Stimulated activated CD8-positive, alpha-beta memory T cell treated with anti-CD3 and anti-CD28 coated beads, Interleukin-2, amount 100 ng/mL, for 48 hours (primary cell): ENCODE data around the gene APOBEC3A.
A peak's percentile ranks its signal among the peaks of the same experiment; 100 is the strongest.
"Not testable (repeated sequence)": the region's sequence is repeated elsewhere in the genome, so short reads cannot be mapped to it uniquely, and the experiment has no call there.

Experiments used
- DNase-seq, 2 donors: peaks; one replicate each; pipeline ENCODE4 v3.0.0-alpha.2; 2020; ENCODE audit warnings: low read depth in 2 of 2

Gene APOBEC3A

GRCh38 chr22:38943201-38943600 lies 14.2 kb upstream of the APOBEC3A start:
- no peak for DNase-seq

DNA sequence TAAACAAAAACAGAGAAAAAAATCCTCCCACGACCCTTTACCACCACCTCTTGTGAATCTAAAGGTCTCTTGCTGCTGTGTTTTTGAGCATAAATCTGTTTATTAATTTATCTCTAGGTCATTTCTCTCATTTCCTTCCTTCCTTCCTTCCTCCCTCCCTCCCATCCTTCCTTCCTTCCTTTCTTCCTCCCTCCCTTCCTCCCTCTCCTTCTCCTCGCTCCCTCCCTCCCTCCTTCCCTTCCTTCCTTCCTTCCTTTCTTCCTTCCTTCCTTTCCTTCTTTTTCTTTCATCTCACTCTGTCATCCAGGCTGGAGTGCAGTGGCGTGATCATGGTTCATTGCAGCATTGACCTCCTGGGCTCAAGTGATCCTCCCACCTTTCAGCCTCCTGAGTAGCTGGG lies 13.5 kb upstream of the APOBEC3A start:
- DNase-seq = no peak

GRCh38 chr22:38944653-38945052 lies 12.8 kb upstream of the APOBEC3A start:
- no peak for DNase-seq

- not testable (repeated sequence) for DNase-seq
These were observed 11.6 kb upstream of the APOBEC3A start for GRCh38 chr22:38945706-38946338.

- DNase-seq = no peak
These were observed 10.6 kb upstream of the APOBEC3A start for GRCh38 chr22:38946771-38947170.

GRCh38 chr22:38947321-38948140 lies 9.9 kb upstream of the APOBEC3A start:
- no peak for DNase-seq

- DNase-seq = no peak
These were observed 9.0 kb upstream of the APOBEC3A start for GRCh38 chr22:38948181-38948940.

DNA sequence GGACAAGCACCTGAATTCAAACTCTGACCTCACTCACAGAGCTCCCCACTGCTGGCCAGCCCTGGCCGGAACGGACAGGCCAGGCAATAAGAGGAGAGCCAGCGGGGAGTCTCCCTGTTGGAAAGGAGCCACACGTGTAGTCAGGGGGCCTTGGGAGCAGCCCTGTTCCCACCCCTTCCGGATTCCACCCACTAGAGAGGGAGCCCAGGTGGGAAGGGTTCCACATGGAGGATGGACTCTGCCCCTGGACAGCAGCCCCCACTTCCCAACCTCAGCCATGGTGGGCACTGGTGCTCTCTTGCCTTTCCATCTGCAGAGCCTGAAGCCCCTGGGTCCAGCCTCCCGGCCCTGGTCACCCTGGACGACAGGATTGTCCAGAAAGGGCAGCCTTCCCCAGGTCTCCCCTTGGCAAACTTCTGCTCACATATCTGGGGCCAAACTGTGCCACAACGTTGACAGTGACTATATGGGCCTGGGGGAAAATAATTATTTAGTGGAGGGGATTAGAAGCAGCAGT lies 7.5 kb upstream of the APOBEC3A start:
- no peak for DNase-seq

GRCh38 chr22:38950527-38951295 lies 6.7 kb upstream of the APOBEC3A start:
- DNase-seq = no peak

DNA sequence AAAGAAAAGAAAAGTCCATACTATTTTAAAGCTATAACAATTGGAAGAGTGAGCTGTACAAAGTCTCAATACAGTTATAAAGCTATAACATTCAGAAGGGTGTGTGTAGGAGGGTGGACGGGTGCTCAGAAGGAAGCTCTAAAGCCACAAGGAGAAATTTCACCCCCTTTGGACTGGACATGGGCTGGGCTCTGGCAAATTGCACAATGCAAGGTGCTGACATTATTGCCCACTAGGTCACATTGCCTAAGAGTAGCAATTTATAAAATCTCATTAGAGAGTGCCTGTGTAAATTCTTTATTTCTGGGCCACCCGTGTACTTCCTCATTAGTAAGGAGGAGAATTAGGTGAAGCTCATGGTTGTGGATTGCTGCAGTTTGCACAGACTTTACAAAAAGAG lies 5.7 kb upstream of the APOBEC3A start:
- DNase-seq = no peak

- DNase-seq = no peak
These were observed 5.0 kb upstream of the APOBEC3A start for GRCh38 chr22:38952281-38952993.

- no peak for DNase-seq
These were observed 4.3 kb upstream of the APOBEC3A start for GRCh38 chr22:38953091-38953490.

- DNase-seq = peak; percentile 45 to 70
These were observed 3.6 kb upstream of the APOBEC3A start for GRCh38 chr22:38953577-38954413.

- no peak for DNase-seq
These were observed 2.9 kb upstream of the APOBEC3A start for GRCh38 chr22:38954414-38955043.

- DNase-seq = no peak
These were observed 2.0 kb upstream of the APOBEC3A start for GRCh38 chr22:38955250-38955905.

DNA sequence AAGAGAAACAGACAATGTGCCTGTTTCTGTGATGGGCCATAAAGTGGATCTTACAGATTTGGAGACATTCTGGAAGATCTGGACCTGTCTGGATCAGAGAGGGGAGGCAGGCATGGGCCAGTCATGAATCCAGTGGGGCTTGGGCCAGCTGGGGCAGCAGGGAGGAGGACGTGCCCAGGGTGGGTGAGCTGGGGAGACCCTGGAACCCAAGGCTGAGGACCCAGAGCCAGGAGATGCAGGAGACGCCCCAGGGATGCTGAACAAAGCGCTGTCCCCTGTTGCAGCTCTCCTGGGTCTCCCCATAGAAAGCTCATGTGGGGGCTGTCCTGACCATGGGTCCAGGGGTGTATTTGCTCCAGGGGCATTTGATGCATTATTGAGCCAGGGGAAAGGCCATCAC lies 1.5 kb upstream of the APOBEC3A start:
- DNase-seq = no peak

DNA sequence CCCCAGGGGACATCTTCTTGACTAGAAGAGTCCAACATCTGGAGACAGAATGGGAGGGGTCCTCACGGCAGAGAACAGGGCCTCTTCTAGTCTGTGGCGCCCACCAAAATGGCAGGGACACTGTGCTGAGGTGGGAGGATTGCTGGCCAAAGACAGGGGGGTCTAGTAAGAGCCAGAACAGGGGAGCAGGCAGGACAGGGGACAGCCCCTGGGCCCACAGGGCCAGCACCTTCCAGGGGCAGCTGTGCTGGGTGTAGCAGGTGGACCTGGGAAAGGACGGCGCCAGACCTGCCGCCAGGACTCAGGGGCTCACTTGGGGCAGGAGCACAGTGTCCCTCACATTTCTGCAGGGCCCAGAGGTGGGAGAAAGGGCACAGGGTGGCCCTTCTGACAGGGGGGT lies 858 bp upstream of the APOBEC3A start:
- DNase-seq = no peak

GRCh38 chr22:38957808-38958650 lies 620 bp downstream of the APOBEC3A start:
- DNase-seq = no peak
